Retina (tissue), 1 donor: ENCODE data around the gene FAM24B.

ENCODE experiments used
- DNase-seq: peaks from one replicate; pipeline ENCODE4 v3.0.0-alpha.2; 2016

The FAM24B gene

GRCh38 chr10:122822973-122823690 is 56.2 kb downstream of the FAM24B start:
- no peak for DNase-seq

- DNase-seq: no peak
Measured at GRCh38 chr10:122821808-122822207, 57.6 kb downstream of the FAM24B start.

GRCh38 chr10:122815458-122815857 is 63.9 kb downstream of the FAM24B start:
- no peak for DNase-seq

GRCh38 chr10:122814493-122814892 is 64.9 kb downstream of the FAM24B start:
- no peak for DNase-seq

GRCh38 chr10:122812751-122813150 is 66.6 kb downstream of the FAM24B start:
- DNase-seq: no peak

GRCh38 chr10:122802282-122802681 is 77.1 kb downstream of the FAM24B start:
- DNase-seq: no peak
